ACC112 (cell line): ENCODE data around the gene ANKRD27.
"Not testable (repeated sequence)": the region's sequence is repeated elsewhere in the genome, so short reads cannot be mapped to it uniquely, and the experiment has no call there.

ENCODE experiments used
- H2AFZ ChIP-seq: fragments of 200-600 bp; sonication (generic); one replicate; pipeline ENCODE4 v1.6.0; 2017; ENCODE audit warnings: antibody characterized with exemption, low read length; ENCODE audit not compliant: unreplicated experiment
- H3K27ac ChIP-seq: fragments of 200-600 bp; sonication (generic); 2 replicates; pipeline ENCODE4 v1.5.1; 2014; ENCODE audit warnings: low read depth, mild to moderate bottlenecking, antibody characterized with exemption, low read length, moderate library complexity
- H3K27me3 ChIP-seq: fragments of 200-600 bp; sonication (generic); 2 replicates; pipeline ENCODE4 v1.6.1; 2014; ENCODE audit warnings: mild to moderate bottlenecking, antibody characterized with exemption, low read length, moderate library complexity, mixed read lengths; ENCODE audit not compliant: insufficient read depth
- H3K36me3 ChIP-seq: fragments of 200-600 bp; sonication (generic); 2 replicates; pipeline ENCODE4 v1.6.1; 2016; ENCODE audit warnings: mild to moderate bottlenecking, antibody characterized with exemption, low read length, moderate library complexity, mixed read lengths; ENCODE audit not compliant: insufficient read depth
- H3K4me1 ChIP-seq: fragments of 200-600 bp; sonication (generic); one replicate; pipeline ENCODE4 v1.6.1; 2016; ENCODE audit warnings: low read length, mixed read lengths; ENCODE audit not compliant: insufficient read depth, unreplicated experiment, control insufficient read depth
- H3K4me3 ChIP-seq: fragments of 200-600 bp; sonication (generic); 2 replicates; pipeline ENCODE4 v1.5.1; 2014; ENCODE audit warnings: mild to moderate bottlenecking, low read depth, low read length
- H3K79me2 ChIP-seq: fragments of 200-600 bp; sonication (generic); one replicate; pipeline ENCODE4 v1.6.0; 2016; ENCODE audit warnings: low read length; ENCODE audit not compliant: control insufficient read depth, unreplicated experiment, insufficient read depth

The ANKRD27 gene

DNA sequence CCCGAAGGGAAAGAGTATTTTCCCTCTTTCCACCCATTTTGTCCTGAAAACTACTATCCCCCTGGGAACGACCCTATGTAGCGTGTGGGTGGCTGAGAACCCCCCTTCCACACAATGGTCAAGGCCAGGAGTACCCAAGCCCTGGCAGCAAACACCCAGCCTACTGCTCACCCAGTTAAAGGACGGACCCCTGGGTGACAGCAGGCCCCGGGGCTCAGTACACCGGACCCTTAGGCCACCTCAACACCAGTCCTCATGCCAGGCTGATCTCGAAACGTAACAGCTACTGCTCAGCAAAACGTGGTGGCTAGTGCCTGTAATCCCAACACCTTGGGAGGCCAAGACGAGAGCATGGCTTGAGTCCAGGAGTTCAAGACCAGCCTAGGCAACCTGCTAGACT is 1.4 kb downstream of the ANKRD27 start:
- no peak overlapping the region for H2AFZ ChIP-seq
- peak overlapping the region; percentile 87 for H3K4me3 ChIP-seq
- no peak overlapping the region for H3K27ac ChIP-seq
- H3K36me3 ChIP-seq: no peaks in the 10 kb centered on the region
- peaks cover 22% of the 10 kb centered on the region for H3K27me3 ChIP-seq
- H3K79me2 ChIP-seq: peaks cover 28% of the 10 kb centered on the region
- H3K4me1 ChIP-seq: no peaks in the 10 kb centered on the region

DNA sequence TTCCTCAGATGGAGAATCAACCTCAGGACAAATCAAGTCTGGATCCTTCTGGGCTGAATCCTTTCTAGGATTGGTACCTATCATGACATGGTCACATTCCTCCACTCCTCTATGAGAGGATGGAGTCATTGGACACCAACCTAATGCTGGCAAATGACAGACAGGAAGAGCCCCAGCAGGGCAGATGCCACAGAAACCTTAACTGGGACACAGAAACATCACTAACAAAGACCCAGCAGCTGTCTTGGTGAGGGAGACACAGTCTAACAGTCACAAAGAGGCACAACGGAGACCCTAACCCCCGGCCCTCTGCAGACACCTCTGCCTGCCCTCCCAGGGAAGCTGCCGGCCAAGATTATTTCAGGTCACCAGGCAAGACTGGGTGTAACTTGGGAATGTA is 2.1 kb downstream of the ANKRD27 start:
- no peaks in the 10 kb centered on the region for H3K36me3 ChIP-seq
- H3K79me2 ChIP-seq: peaks cover 29% of the 10 kb centered on the region
- no peak overlapping the region for H3K27ac ChIP-seq
- H3K4me3 ChIP-seq: no peak overlapping the region
- peaks cover 21% of the 10 kb centered on the region for H3K27me3 ChIP-seq
- H3K4me1 ChIP-seq: no peaks in the 10 kb centered on the region
- no peak overlapping the region for H2AFZ ChIP-seq

DNA sequence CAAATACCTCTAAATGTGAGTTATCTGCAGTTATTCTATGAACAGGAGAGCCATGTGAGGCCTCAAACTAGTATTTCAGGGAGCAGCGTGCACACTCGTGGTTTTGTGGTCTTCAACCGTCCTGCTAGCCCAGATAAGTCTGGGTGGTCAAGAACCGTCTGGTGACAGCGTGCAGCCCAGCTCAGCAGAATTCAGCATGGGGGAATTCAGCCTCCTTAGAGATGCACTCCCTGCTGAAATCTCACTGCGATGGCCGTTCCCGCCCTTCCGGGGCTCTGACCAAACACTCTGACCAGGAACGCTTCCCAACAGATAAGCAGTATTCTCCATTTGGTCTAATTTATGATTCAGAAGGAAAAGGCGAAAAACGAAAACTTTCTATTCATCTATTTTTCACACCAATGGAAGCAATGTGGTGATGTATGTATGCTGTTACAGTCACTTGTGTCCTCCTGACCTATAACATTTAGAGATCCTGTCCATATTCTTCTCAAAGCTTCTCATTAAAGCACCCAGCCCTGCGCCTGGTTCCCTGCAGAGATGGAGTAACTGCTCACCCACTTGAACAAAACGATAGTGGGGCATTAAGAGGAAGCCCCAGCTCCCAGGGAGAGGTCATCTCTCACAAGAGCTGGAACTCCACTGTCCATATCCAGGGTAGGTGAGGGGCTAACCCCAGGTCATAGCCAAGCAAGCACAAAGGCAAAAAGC is 2.9 kb downstream of the ANKRD27 start:
- Histone ChIP-seq H3K79me2 (peaks cover 30% of the 10 kb centered on the region), H3K27ac (no peak overlapping the region), H2AFZ (no peak overlapping the region), H3K4me3 (no peak overlapping the region), H3K4me1 (no peaks in the 10 kb centered on the region), H3K36me3 (no peaks in the 10 kb centered on the region), H3K27me3 (peaks cover 13% of the 10 kb centered on the region)

DNA sequence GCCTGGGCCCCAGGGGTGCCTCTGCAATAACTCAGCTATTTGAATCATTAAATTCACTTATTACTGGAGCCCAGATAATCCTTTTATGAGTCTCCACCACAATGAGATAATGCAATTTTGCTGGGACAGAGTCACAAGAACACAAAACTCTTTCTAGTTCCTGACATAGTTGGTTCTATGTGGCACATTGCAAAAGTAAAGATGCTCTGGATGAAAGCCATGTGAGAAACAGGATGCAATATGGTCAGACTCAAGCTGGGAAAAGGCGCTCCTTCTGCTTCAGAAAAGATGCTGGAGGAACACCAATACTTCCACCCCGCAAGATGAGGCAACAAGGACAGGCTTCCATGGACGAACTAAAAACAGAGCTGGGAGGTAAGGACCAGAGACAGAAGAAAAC is 5.7 kb downstream of the ANKRD27 start:
- Histone ChIP-seq H3K4me3 (no peak overlapping the region), H3K27me3 (no peaks in the 10 kb centered on the region), H3K36me3 (no peaks in the 10 kb centered on the region), H3K79me2 (peaks cover 28% of the 10 kb centered on the region), H2AFZ (no peak overlapping the region), H3K27ac (no peak overlapping the region), H3K4me1 (no peaks in the 10 kb centered on the region)

DNA sequence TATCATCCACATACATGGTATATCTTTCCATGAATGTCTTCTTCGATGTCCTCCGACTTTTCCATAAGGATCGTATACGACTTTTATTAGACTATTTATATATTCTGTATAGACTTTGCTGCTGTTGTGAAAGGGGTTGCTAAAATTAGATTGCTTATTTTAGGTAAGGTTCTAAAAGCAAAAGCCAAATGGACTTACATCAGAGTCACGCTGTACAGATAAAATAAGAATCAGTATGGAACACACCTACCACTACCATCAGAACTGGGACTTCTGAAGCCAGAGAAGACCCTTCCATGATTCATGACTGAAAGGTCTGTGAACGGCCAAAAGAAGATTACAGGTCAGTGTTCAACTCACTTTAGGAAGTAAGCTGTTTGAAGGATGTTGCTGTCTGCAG is 8.9 kb downstream of the ANKRD27 start:
- Histone ChIP-seq H3K36me3 (no peaks in the 10 kb centered on the region), H3K27ac (no peak overlapping the region), H3K79me2 (peaks cover 19% of the 10 kb centered on the region), H3K4me3 (no peak overlapping the region), H3K4me1 (no peaks in the 10 kb centered on the region), H3K27me3 (no peaks in the 10 kb centered on the region), H2AFZ (no peak overlapping the region)

DNA sequence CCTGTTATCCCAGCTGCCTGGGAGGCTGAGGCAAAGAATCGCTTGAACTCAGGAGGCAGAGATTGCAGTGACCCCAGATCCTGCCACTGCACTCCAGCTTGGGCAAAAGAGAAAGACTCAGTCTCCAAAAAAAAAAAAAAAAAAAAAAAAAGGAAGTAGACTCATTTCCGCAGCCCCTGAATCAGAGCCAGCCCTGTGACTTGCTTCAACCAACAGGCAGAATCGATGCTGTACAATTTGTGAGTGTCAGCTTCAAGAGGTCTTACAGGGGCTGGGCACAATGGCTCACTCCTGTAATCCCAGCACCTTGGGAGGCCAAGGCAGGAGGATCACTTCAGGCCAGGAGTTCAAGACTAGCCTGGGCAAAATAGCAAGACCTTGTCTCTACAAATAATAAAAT is 12.8 kb downstream of the ANKRD27 start:
- Histone ChIP-seq H3K27me3 (no peaks in the 10 kb centered on the region), H3K79me2 (peaks cover 15% of the 10 kb centered on the region), H3K4me3 (no peak overlapping the region), H3K27ac (no peak overlapping the region), H3K36me3 (no peaks in the 10 kb centered on the region), H3K4me1 (no peaks in the 10 kb centered on the region), H2AFZ (no peak overlapping the region)

DNA sequence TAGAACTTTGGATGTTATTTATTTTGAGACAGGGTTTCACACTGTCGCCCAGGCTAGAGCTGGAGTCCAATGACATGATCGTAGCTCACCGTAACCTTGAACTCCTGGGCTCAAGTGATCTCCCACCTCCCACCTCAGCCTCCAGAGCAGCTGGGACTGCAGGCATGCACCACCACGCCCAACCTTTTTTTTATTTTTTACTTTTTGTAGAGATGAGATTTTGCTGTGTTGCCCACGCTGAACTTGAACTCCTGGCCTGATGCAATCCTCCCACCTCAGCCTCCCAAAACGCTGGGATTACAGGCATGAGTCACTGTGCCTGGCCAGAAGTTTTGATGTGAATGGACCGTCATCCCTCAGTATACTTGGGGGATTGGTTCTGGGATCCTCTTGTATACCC is 13.7 kb downstream of the ANKRD27 start:
- H3K79me2 ChIP-seq: peaks cover 12% of the 10 kb centered on the region

DNA sequence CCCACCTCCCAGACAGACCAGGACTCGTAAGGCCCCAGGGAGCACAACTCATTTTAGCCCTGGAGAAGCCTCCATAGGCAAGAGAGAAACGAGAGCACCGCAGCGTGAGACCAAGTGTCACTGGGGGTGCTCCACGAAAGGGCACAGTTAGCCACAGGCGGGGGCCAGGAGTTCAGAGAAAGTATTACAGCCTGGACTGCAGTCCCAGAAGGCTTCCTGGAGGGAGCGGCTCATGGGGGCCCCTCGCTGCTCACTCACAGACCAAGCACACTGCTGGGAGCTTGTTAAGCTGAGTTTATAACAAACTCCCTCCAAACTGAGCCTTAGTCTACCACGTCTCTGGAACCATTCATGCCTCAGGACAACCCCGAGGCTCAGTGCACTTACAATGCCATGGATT is 16.5 kb downstream of the ANKRD27 start:
- no peak overlapping the region for H2AFZ ChIP-seq
- H3K4me3 ChIP-seq: no peak overlapping the region
- H3K79me2 ChIP-seq: peaks cover 12% of the 10 kb centered on the region
- no peaks in the 10 kb centered on the region for H3K27me3 ChIP-seq
- no peaks in the 10 kb centered on the region for H3K4me1 ChIP-seq
- H3K36me3 ChIP-seq: no peaks in the 10 kb centered on the region
- no peak overlapping the region for H3K27ac ChIP-seq

More for the DNA sequence above, 13.7 kb downstream of the ANKRD27 start:
- Histone ChIP-seq H3K36me3 (no peaks in the 10 kb centered on the region), H3K4me3 (no peak overlapping the region), H2AFZ (no peak overlapping the region), H3K4me1 (no peaks in the 10 kb centered on the region), H3K27me3 (no peaks in the 10 kb centered on the region), H3K27ac (no peak overlapping the region)

DNA sequence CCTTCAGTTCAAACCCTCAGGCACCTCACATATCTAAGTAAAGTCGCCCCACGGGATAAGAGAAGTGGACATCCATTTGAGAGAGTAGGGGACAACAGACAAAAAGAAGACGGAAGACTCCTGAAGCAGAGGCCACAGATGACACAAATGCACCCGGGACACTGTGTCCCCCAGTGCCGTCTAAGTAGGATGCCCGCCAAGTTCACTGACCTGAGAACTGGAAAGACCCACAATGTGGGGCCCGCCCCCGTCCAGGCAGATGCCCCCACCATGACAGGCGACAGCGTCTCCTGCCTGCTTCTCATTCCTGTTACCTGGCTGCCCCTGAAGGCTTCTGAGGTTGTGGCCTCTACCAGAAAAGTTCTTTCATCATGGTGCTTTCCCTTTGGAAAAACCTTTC is 16.9 kb downstream of the ANKRD27 start:
- Histone ChIP-seq H3K27ac (no peak overlapping the region), H3K79me2 (peaks cover 12% of the 10 kb centered on the region), H3K36me3 (no peaks in the 10 kb centered on the region), H3K4me1 (no peaks in the 10 kb centered on the region), H3K4me3 (no peak overlapping the region), H2AFZ (no peak overlapping the region), H3K27me3 (no peaks in the 10 kb centered on the region)

DNA sequence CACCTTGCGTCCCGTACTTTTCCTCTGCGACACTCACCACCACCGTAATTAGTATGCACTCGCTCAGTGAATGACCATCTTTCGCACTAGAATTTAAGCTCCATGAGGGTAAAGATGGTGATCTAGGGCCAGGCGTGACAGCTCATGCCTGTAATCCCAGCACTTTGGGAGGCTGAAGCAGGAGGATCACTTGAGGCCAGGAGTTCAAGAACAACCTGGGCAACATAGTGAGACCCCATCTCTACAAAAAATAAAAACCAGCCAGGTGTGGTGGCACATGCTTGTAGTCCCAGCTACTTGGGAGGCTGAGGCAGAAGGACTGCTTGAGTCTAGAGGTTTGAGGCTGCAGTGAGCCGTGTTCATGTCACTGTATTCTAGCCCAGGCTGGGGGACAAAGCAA is 18.6 kb downstream of the ANKRD27 start:
- H3K27ac ChIP-seq, H3K4me1 ChIP-seq, H3K79me2 ChIP-seq, H3K36me3 ChIP-seq, H2AFZ ChIP-seq, H3K4me3 ChIP-seq, H3K27me3 ChIP-seq: not testable (repeated sequence)

DNA sequence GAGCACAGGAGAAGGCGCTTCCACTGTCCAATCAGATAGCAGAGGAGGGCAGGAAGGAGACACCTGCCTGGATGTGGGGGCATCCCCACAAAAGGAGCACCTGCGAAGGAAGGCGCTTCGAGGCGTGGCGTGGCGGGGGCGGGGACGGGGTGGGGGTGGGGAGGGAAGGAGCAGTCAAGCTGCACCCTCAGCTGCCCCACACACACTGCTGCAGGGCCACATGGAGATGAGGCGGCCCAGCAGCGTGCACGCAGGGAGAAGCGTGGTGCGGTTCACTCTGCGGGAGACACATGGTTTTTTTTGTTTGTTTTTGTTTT is 21.4 kb downstream of the ANKRD27 start:
- H2AFZ ChIP-seq: no peak overlapping the region
- no peaks in the 10 kb centered on the region for H3K79me2 ChIP-seq
- no peak overlapping the region for H3K4me3 ChIP-seq
- no peaks in the 10 kb centered on the region for H3K27me3 ChIP-seq
- no peak overlapping the region for H3K27ac ChIP-seq
- no peaks in the 10 kb centered on the region for H3K4me1 ChIP-seq
- H3K36me3 ChIP-seq: no peaks in the 10 kb centered on the region
